H1 (cell line): ENCODE results near the gene TRAPPC2L. TPM values are rescaled to one million over a fixed set of nuclear protein-coding genes. Genes with fewer than 3 reads are reported as not detected.

ENCODE experiments used
- CTCF ChIA-PET: fragments of 300-600 bp; sonication (Branson Sonifier 250); formaldehyde crosslinking; loops from one replicate; lab custom pipeline; 2021; ENCODE audit not compliant: partially characterized antibody; lab: Charles Lee
- POLR2A ChIA-PET: fragments of 300-600 bp; sonication (Branson Sonifier 250); formaldehyde crosslinking; loops from one replicate; lab custom pipeline; 2021; ENCODE audit warnings: inconsistent platforms; ENCODE audit not compliant: partially characterized antibody; lab: Charles Lee
- DNase-seq, 2 experiments: peaks; one replicate each; pipeline versions ENCODE4 v3.0.0 to v3.0.0-alpha.2; 2010 to 2022; ENCODE audit warnings: low spot score in 2 of 2, low read depth in 1 of 2, mixed read lengths in 1 of 2
- FAIRE-seq: peaks from 2 replicates; lab custom pipeline; 2011; peaks lifted over from hg19 to GRCh38; lab: Jason Lieb, UNC
- H2AFZ ChIP-seq: 2 replicates; pipeline ENCODE4 v1.8.1; 2012; ENCODE audit warnings: low read length, inconsistent platforms
- H2AK5ac ChIP-seq: 2 replicates; pipeline ENCODE4 v1.6.1; 2013; ENCODE audit warnings: low read depth, low read length
- H2BK120ac ChIP-seq: replicated peaks from 2 replicates; pipeline ENCODE3; 2013; ENCODE audit warnings: low read depth, low read length, inconsistent platforms
- H2BK12ac ChIP-seq: 2 replicates; pipeline ENCODE4 v1.6.1; 2013; ENCODE audit warnings: low read depth, low read length
- H2BK15ac ChIP-seq: 2 replicates; pipeline ENCODE4 v1.6.1; 2013; ENCODE audit warnings: low read length
- H2BK20ac ChIP-seq: 2 replicates; pipeline ENCODE4 v1.6.1; 2013; ENCODE audit warnings: low read length
- H2BK5ac ChIP-seq: 2 replicates; pipeline ENCODE4 v1.6.1; 2013; ENCODE audit warnings: low read depth, low read length
- H3K14ac ChIP-seq: 2 replicates; pipeline ENCODE4 v1.6.1; 2013; ENCODE audit warnings: inconsistent platforms; ENCODE audit not compliant: insufficient read length
- H3K18ac ChIP-seq: 2 replicates; pipeline ENCODE4 v1.6.1; 2013; ENCODE audit warnings: low read length; ENCODE audit errors: extremely low read depth
- H3K23ac ChIP-seq: 2 replicates; pipeline ENCODE4 v1.6.1; 2013; ENCODE audit warnings: inconsistent platforms; ENCODE audit not compliant: insufficient read length
- H3K23me2 ChIP-seq: 2 replicates; pipeline ENCODE4 v1.6.1; 2013; ENCODE audit warnings: low read depth, low read length
- H3K27ac ChIP-seq: 2 replicates; pipeline ENCODE4 v1.6.1; 2011; ENCODE audit warnings: low read depth, low read length, inconsistent platforms
- H3K27me3 ChIP-seq, 4 experiments: replicated peaks in 1 of 4; 1 replicate in 1 of 4; 2 replicates in 3 of 4; pipeline versions ENCODE4 v1.6.1 to v1.8.1; 2011 to 2013; ENCODE audit warnings: low read length in 3 of 4, mild to moderate bottlenecking in 3 of 4, inconsistent platforms in 2 of 4, mixed read lengths in 2 of 4, moderate library complexity in 1 of 4; ENCODE audit not compliant: control insufficient read depth in 3 of 4, insufficient read depth in 3 of 4; ENCODE audit errors: extremely low read depth in 1 of 4
- H3K36me3 ChIP-seq, 4 experiments: 2 replicates each; pipeline versions ENCODE4 v1.6.1 to v1.8.1; 2011 to 2013; ENCODE audit warnings: mild to moderate bottlenecking in 4 of 4, low read length in 3 of 4, moderate library complexity in 2 of 4, control low read depth in 1 of 4, inconsistent platforms in 1 of 4; ENCODE audit not compliant: insufficient read depth in 4 of 4, control insufficient read depth in 2 of 4
- H3K4ac ChIP-seq: replicated peaks from 2 replicates; pipeline ENCODE3; 2013; ENCODE audit warnings: low read length, low read depth, mixed read lengths, inconsistent platforms; ENCODE audit not compliant: insufficient read length
- H3K4me1 ChIP-seq, 4 experiments: replicated peaks in 1 of 4; 1 replicate in 1 of 4; 2 replicates in 3 of 4; pipeline versions ENCODE4 v1.6.1 to v1.8.1; 2011 to 2013; ENCODE audit warnings: low read length in 3 of 4, inconsistent platforms in 2 of 4, mixed read lengths in 1 of 4; ENCODE audit not compliant: insufficient read depth in 4 of 4, control insufficient read depth in 3 of 4
- H3K4me2 ChIP-seq, 2 experiments: 2 replicates each; pipeline versions ENCODE4 v1.6.1 to v1.8.1; 2011 to 2013; ENCODE audit warnings: low read depth in 2 of 2, low read length in 2 of 2, control low read depth in 1 of 2, inconsistent platforms in 1 of 2, mild to moderate bottlenecking in 1 of 2; ENCODE audit not compliant: insufficient read depth in 1 of 2
- H3K4me3 ChIP-seq, 4 experiments: fragments of 200-600, 300-600 bp in 1 of 4; sonication (generic), shearing (Covaris generic), sonication (Bioruptor Twin) in 1 of 4; 2 replicates each; pipeline versions ENCODE4 v1.5.1 to v1.8.1; 2011 to 2016; ENCODE audit warnings: low read length in 4 of 4, low read depth in 3 of 4, control low read depth in 2 of 4, inconsistent platforms in 2 of 4, mild to moderate bottlenecking in 2 of 4, mixed read lengths in 1 of 4, moderate library complexity in 1 of 4; ENCODE audit not compliant: insufficient read depth in 2 of 4; ENCODE audit errors: extremely low read depth in 1 of 4
- H3K56ac ChIP-seq: replicated peaks from 2 replicates; pipeline ENCODE3; 2013; ENCODE audit warnings: low read depth, mild to moderate bottlenecking, mixed read lengths, low read length, inconsistent platforms; ENCODE audit not compliant: insufficient read length
- H3K79me1 ChIP-seq: 2 replicates; pipeline ENCODE4 v1.6.1; 2013; ENCODE audit warnings: low read depth, low read length, control low read depth
- H3K79me2 ChIP-seq, 2 experiments: 2 replicates each; pipeline versions ENCODE4 v1.6.1 to v1.8.1; 2012 to 2013; ENCODE audit warnings: low read length in 2 of 2, mild to moderate bottlenecking in 2 of 2, inconsistent platforms in 1 of 2; ENCODE audit not compliant: insufficient read depth in 2 of 2, control insufficient read depth in 1 of 2
- H3K9ac ChIP-seq, 4 experiments: replicated peaks in 1 of 4; 1 replicate in 1 of 4; 2 replicates in 3 of 4; pipeline versions ENCODE4 v1.6.1 to v1.8.1; 2011 to 2013; ENCODE audit warnings: low read depth in 3 of 4, low read length in 3 of 4, control low read depth in 2 of 4, mild to moderate bottlenecking in 2 of 4, moderate library complexity in 2 of 4, inconsistent platforms in 1 of 4; ENCODE audit errors: extremely low read depth in 1 of 4
- H3K9me3 ChIP-seq, 2 experiments: 2 replicates each; pipeline versions ENCODE4 v1.6.1 to v1.8.1; 2012 to 2013; ENCODE audit warnings: mild to moderate bottlenecking in 2 of 2, moderate library complexity in 2 of 2, control low read depth in 1 of 2, inconsistent platforms in 1 of 2, low read depth in 1 of 2, low read length in 1 of 2, mixed read lengths in 1 of 2; ENCODE audit not compliant: insufficient read depth in 2 of 2
- H4K20me1 ChIP-seq, 2 experiments: replicated peaks in 1 of 2; 2 replicates each; pipeline versions ENCODE3 to v1.8.1; 2011 to 2013; ENCODE audit warnings: inconsistent platforms in 2 of 2, low read length in 2 of 2, mild to moderate bottlenecking in 1 of 2; ENCODE audit not compliant: insufficient read depth in 2 of 2, control insufficient read depth in 1 of 2
- H4K5ac ChIP-seq: 2 replicates; pipeline ENCODE4 v1.6.1; 2013; ENCODE audit warnings: low read length, low read depth, mixed read lengths, inconsistent platforms; ENCODE audit not compliant: insufficient read length
- H4K8ac ChIP-seq: 2 replicates; pipeline ENCODE4 v1.8.0; 2013; ENCODE audit warnings: mild to moderate bottlenecking, moderate library complexity, low read length, inconsistent platforms; ENCODE audit not compliant: insufficient read depth; ENCODE audit errors: extremely low read depth
- H4K91ac ChIP-seq: replicated peaks from 2 replicates; pipeline ENCODE3; 2013; ENCODE audit warnings: low read length, mixed read lengths, inconsistent platforms; ENCODE audit not compliant: insufficient read length
- ASH2L ChIP-seq: fragments of 200-600, 300-600 bp; sonication (generic); IDR thresholded peaks from one replicate; pipeline ENCODE4 v1.7.1; 2017; ENCODE audit warnings: low read length
- CTCF ChIP-seq, 3 experiments: IDR thresholded peaks; 1 replicate in 2 of 3; 2 replicates in 1 of 3; pipeline versions ENCODE4 v1.5.1 to v1.6.1; 2011; ENCODE audit warnings: low read length in 3 of 3, mild to moderate bottlenecking in 3 of 3, inconsistent platforms in 2 of 3, low read depth in 1 of 3, moderate library complexity in 1 of 3; ENCODE audit not compliant: insufficient read depth in 1 of 3; ENCODE audit errors: control extremely low read depth in 1 of 3
- KDM5A ChIP-seq: fragments of 200-600 bp; IDR thresholded peaks from 2 replicates; pipeline ENCODE4 v1.7.1; 2012; ENCODE audit warnings: mild to moderate bottlenecking, low read length, inconsistent platforms, mixed read lengths
- RAD21 ChIP-seq, 2 experiments: IDR thresholded peaks in 1 of 2; conservative IDR thresholded peaks in 1 of 2; 2 replicates each; pipeline ENCODE4 v1.6.1; 2011; ENCODE audit warnings: low read depth in 2 of 2, low read length in 2 of 2, improper control_type of control experiment in 1 of 2, inconsistent platforms in 1 of 2, mild to moderate bottlenecking in 1 of 2, moderate library complexity in 1 of 2
- WGBS, 2 experiments: shearing (Covaris generic) in 1 of 2; methylation state at CpG; one replicate each; pipeline versions ENCODE4 v1.1.6 to v1.1.7; 2013 to 2015; ENCODE audit warnings: low lambda C conversion rate in 2 of 2, mixed read lengths in 2 of 2, inconsistent platforms in 1 of 2, low coverage in 1 of 2, missing lambda C conversion rate in 1 of 2; ENCODE audit not compliant: insufficient replicate concordance in 2 of 2, insufficient coverage in 1 of 2, insufficient read length in 1 of 2; ENCODE audit errors: extremely low coverage in 1 of 2, missing lambda C conversion rate in 1 of 2; 5-methylcytosine and 5-hydroxymethylcytosine counted together
- polyA plus RNA-seq, 7 experiments: library from polyadenylated mRNA; depleted of rRNA in 3 of 7; stranded (reverse) in 5 of 7; unstranded in 2 of 7; fragments of >200 nt in 5 of 7; fragments of 200-250 nt in 2 of 7; gene quantifications; 1 replicate in 5 of 7; 2 replicates in 1 of 7; 4 replicates in 1 of 7; pipeline versions ENCODE4 v1.2.1 to v1.2.3, GENCODE V29; 2011 to 2013; ENCODE audit warnings: missing spikeins in 2 of 7, mixed read lengths in 2 of 7
- total RNA-seq: library from RNA; stranded (reverse); fragmentation: NEBNext Ultra II Directional; extraction: Animal tissue kit (Norgen Biotek cat#: 25700); gene quantifications from 2 replicates; pipeline ENCODE4 v1.2.1, GENCODE V29; 2021

Gene TRAPPC2L
- total and polyA plus RNA-seq, 2 of the 8 experiments (the other 6 are each of a cell fraction or from before 2014, with no cell fraction given) = 98.7 to 133 TPM

- H3K56ac ChIP-seq = no peak overlapping the region
- no peak overlapping the region for H3K4ac ChIP-seq
- H2BK5ac ChIP-seq = no peak overlapping the region
- no peak overlapping the region for H2BK20ac ChIP-seq
- WGBS, 2 experiments = 91% methylated on average over 16 of the region's 22 CpGs; no CpG with 5 or more reads in 1 of the 2 experiments
- no peaks in the 10 kb centered on the region for H3K79me2 ChIP-seq
- H3K14ac ChIP-seq = no peak overlapping the region
- no peak overlapping the region for H3K4me2 ChIP-seq
- DNase-seq (no peak), FAIRE-seq (no peak)
- no peak overlapping the region for H4K91ac ChIP-seq
- no peak overlapping the region for H4K5ac ChIP-seq
- H2BK15ac ChIP-seq = no peak overlapping the region
- no peak overlapping the region; the same call in 1 of the 2 replicates for H4K8ac ChIP-seq
- H2BK12ac ChIP-seq = no peak overlapping the region
- no peak overlapping the region for H3K27ac ChIP-seq
- no peaks in the 10 kb centered on the region for H3K23me2 ChIP-seq
- H3K18ac ChIP-seq = no peak overlapping the region
- no peak overlapping the region for H2BK120ac ChIP-seq
- ChIA-PET POLR2A (interaction anchor here (0.9 kb wide), 1 partner anchor 8 kb away, joined by 4 read pairs; no protein-coding TSS in a partner anchor), CTCF (interaction anchor here (0.6 to 1.4 kb wide), 3 partner anchors 49 to 226 kb away, joined by 3 read pairs; no protein-coding TSS in a partner anchor)
- peaks cover 0 to 4% of the 10 kb centered on the region in 2 experiments for H4K20me1 ChIP-seq
- no peaks in the 10 kb centered on the region for H3K27me3 ChIP-seq
- TF ChIP-seq KDM5A (no peak), RAD21 (IDR thresholded peaks at IDR 0.05 in 1 of 2, conservative IDR thresholded peaks at IDR 0.05 in 1 of 2; ENCODE audit: low read depth in 2 of 2, low read length in 2 of 2) (peak in 1 of 2 experiments; percentile 25; a peak in 1 of 4 replicates), ASH2L (no peak), CTCF (IDR thresholded peaks at IDR 0.05; ENCODE audit: control extremely low read depth in 1 of 3, insufficient read depth in 1 of 3, low read depth in 1 of 3, low read length in 3 of 3) (peak in 2 of 3 experiments; percentile 7; a peak in 2 of 4 replicates)
- no peak overlapping the region for H3K9ac ChIP-seq
- no peaks in the 10 kb centered on the region for H3K79me1 ChIP-seq
- H3K4me1 ChIP-seq = peaks cover 0 to 8% (median 4%) of the 10 kb centered on the region in 4 experiments; a peak in 3 of 7 replicates
- H3K36me3 ChIP-seq = no peaks in the 10 kb centered on the region
- no peak overlapping the region for H2AFZ ChIP-seq
- H3K4me3 ChIP-seq = no peak overlapping the region
- no peaks in the 10 kb centered on the region for H3K9me3 ChIP-seq
- no peak overlapping the region for H3K23ac ChIP-seq
- no peak overlapping the region for H2AK5ac ChIP-seq
These were observed 49.7 kb downstream of the TRAPPC2L start for GRCh38 chr16:88906535-88907105.
